DLD1 (cell line): Measurements from ENCODE around the gene CD68.
"Not testable (repeated sequence)": the region's sequence is repeated elsewhere in the genome, so short reads cannot be mapped to it uniquely, and the experiment has no call there.

Experiments used
- in situ Hi-C: cut with HindIII; loops from 2 replicates; pipeline ENCODE4 v1.10.0; 2017; ENCODE audit warnings: low sequenced_read_pairs

Gene CD68

DNA sequence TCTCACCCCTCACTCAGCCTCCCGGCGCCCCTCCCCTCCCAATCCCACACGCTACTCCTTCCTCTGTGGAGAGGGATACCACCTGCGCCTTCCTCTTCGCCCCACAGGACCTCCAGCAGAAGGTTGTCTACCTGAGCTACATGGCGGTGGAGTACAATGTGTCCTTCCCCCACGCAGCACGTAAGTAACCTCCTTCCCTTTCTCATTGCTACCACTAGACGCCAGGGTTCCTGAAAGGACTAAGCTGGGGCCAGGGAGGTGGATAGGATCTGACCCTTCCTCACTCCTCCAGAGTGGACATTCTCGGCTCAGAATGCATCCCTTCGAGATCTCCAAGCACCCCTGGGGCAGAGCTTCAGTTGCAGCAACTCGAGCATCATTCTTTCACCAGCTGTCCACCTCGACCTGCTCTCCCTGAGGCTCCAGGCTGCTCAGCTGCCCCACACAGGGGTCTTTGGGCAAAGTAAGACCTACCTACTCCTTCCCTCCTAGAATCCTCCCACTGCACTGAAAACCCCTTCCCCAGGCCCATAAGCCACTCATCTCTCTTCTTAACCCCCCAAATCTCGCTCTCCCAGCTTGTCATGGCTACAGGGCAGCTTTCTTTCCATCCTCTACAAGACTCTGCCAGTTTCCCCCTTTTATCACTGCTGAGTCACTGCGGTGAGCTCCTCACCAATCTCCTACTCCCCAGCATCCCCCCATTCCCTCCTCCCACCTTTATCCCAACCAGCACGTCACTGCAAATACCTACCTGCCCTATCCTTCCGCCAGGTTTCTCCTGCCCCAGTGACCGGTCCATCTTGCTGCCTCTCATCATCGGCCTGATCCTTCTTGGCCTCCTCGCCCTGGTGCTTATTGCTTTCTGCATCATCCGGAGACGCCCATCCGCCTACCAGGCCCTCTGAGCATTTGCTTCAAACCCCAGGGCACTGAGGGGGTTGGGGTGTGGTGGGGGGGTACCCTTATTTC is 1.5 kb downstream of the CD68 start:
- in situ Hi-C loops, result no loop called here

DNA sequence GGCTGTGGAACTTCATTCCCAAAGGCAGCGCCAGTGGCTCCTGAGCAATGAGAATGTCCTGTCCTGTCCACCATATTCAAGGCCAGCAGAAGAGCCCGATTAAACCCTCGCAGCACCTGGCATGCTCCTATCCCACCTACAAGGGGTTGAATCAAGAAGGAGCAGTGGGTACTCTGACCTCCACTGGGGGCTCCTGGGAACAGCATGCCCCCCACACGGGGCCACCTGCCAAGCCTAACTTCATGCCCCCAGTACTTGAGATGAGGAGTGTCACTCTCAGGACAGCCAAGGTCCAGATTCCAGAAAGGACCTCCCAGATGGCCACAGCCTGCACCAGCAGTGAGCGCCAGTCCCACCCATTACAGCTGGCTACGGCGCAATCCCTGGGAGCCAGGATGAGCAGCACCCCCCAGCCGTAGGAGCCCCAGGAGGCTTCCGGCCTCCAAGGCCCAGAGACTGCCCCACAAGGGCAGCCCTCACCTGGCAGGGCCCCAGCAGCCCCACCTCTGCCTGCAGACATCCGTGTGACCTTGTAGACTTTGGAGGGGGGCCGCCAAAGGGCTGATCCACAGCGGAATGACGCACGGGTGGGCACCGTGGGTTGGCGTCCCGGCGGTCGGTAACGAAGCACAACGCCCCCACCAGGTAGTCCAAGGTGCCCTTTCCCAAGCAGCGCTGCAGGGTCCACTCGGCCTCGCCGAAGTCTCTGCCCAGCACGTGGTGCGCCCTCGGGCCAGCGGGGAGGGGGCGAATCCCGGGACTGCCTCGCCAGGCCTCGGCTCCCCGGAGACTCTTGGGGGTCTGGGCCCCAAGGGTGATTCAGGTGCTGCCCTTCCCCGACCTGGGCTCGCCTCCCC is 3.2 kb downstream of the CD68 start:
- in situ Hi-C loops, result no loop called here

GRCh38 chr17:7583253-7584109 is 4.0 kb downstream of the CD68 start, which contains the start of gene MPDU1:
MPDU1 (plus strand) TSS chr17:7583852; CDS start chr17:7583863, 11 bp downstream.
- in situ Hi-C loops, result no loop called here

- in situ Hi-C loops, result no loop called here
Measured at GRCh38 chr17:7586673-7587419, 7.4 kb downstream of the CD68 start.

GRCh38 chr17:7587420-7588151 is 8.1 kb downstream of the CD68 start:
- in situ Hi-C loops, result no loop called here

DNA sequence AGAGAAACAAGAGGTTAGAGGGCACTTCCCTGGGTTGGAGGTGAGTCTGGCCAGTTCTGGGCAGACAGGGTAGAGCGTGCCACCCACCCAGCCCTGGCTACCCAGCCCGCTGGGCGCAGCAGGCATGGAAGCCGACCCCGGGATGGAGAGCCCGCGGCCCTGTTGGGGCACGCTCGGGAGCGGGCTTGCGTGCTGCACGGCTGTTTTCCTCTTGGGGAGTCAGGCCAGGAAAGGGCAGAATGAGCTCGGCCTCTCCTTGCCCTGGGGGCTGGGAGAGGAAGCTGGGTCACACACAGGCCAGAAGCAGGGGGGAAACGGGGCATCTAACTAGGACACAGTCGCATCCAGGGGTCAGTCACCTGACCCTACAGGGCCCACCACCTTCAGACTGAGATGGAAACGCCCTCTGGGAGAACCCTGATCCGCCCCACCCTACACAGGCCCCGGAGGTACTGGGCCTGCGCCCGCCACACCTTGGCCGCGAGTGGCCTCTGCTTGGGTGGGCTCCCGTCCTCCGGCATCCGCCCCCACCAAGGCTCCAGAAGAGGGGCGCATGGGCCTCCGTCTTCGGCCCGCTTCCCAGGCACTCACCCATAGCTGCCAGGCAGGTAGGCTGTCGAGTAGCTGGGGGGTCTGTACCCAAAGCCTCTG is 9.2 kb downstream of the CD68 start:
- in situ Hi-C loops, result no loop called here

DNA sequence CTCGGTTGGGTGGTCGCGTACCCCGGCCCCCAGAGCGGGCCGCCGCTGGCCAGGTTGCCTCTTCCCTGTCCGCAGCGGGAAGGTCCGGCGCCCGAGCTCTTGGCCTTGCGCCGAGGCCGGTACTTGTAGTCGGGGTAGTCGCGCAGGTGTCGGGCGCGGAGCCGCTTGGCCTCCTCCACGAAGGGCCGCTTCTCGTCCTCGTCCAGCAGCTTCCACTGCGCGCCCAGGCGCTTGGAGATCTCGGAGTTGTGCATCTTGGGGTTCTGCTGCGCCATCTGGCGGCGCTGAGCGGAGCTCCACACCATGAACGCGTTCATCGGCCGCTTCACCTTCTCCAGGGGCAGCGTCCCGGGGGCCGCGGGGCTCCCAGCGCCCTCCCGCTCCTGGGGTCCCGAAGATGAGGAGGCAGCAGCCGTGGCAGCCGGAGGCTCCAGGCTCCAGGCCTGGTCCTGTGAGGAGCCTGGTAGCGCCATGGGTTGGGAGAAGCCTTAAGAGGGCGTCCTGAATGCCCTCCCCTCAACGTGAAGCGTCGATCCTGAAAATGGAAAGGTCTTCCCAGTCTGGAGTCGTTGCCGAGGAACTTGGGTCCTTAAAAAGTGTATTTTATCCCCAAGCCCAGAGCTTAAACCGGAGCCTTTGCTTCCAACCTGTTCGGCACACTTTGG is 9.9 kb downstream of the CD68 start:
- in situ Hi-C loops, result no loop called here

GRCh38 chr17:7589891-7590691 is 10.7 kb downstream of the CD68 start, which contains the start of gene SOX15:
SOX15 (minus strand) TSS chr17:7590094; CDS start chr17:7589676, 418 bp downstream.
- in situ Hi-C loops, result no loop called here

DNA sequence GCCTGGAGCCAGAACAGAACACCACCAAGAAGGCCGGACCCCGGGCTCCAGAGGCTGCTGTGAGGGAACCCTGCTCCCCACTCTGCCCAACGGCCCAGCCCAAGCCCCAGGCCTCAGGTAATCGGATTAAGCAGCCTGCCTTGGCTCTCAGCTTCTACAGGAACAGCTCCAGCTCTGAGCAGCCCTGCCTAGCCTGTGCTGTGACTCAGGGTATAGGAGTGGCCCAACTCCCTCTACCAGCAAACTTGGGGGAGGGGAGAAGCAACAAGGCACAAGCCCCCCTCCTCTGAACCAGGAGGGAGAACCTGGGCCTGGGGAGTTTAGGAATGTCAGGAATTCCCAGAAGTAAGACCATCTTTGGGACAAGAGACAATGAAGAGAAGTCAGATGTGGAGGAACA is 11.3 kb downstream of the CD68 start:
- in situ Hi-C loops, result no loop called here

DNA sequence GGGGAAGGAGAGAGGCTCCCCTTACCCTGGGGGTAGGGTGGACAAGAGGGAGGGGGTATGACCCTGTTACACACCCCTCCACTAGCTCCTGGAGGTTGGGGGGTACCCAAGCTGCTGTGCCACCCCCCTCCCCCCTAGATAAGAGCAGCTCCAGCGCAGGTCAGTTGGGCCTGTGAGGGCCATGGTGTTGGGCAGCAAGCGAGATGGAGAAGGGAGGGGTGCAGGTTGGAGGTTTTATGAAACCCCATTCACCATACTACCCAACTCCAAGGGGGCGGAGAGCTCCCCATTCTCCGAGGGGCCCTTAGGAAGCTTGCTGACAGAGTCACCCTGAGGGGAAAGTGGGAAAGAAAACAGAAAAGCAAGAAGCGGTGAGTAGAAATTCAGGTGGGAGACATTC is 12.2 kb downstream of the CD68 start:
- in situ Hi-C loops, result no loop called here

- in situ Hi-C loops, result no loop called here
Measured at GRCh38 chr17:7592422-7593021, 13.1 kb downstream of the CD68 start.

DNA sequence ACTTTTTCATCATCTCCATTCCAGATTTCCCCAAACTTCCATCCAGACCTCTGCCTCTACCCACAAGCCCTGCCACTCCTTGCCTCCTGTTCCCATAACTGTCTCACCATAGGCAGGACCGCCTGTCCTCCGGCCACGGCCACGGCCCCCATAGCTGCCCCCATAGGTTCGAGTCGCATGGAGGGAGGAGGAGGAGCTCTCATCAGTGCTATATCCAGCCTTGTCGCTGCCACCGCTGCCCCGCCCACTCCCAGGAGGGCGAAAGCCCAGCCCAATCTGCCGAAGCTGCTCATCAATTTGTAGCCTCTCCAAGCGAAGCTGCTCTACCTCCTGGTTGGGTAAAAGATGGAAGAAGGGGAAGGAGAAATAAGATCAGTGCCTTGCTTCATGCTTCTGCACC is 13.9 kb downstream of the CD68 start:
- in situ Hi-C loops, result no loop called here

DNA sequence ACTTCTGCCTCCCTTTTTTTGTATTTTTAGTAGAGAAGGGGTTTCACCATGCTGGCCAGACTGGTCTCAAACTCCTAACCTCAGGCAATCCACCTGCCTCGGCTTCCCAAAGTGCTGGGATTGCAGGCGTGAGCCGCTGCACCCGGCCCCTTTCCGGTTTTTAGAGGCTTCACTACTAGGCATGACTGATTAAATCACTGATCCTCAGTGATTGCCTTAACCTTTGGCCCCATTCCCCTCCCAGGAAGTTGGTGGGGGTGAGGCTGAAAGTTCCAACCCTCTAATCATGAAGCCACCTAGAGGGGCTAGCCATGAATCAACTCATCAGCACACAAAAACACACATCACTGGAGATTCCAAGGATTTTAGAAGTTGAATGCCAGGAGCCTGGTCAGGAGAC is 18.1 kb downstream of the CD68 start:
- in situ Hi-C loops, result not testable (repeated sequence)

DNA sequence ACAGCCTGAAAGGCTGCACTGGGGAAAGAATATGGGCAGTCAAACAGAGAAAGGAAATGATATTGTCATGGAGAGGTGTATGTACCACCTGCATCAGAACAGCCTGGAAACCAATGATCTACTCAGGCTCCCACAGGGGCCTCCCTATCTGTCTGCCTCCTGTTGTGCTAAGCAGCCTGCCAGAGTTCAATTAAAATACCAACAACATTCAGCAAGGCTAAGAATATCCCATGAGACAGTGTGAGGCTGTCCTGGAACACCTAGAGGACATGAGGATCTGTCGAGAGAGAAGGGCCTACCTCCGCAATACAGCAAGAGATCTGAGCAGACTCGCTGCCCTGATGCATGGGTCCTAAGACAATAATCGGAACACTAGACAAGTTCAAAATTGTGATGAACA is 26.8 kb downstream of the CD68 start:
- in situ Hi-C loops, result no loop called here

GRCh38 chr17:7610641-7611040 is 31.2 kb downstream of the CD68 start:
- in situ Hi-C loops, result no loop called here

DNA sequence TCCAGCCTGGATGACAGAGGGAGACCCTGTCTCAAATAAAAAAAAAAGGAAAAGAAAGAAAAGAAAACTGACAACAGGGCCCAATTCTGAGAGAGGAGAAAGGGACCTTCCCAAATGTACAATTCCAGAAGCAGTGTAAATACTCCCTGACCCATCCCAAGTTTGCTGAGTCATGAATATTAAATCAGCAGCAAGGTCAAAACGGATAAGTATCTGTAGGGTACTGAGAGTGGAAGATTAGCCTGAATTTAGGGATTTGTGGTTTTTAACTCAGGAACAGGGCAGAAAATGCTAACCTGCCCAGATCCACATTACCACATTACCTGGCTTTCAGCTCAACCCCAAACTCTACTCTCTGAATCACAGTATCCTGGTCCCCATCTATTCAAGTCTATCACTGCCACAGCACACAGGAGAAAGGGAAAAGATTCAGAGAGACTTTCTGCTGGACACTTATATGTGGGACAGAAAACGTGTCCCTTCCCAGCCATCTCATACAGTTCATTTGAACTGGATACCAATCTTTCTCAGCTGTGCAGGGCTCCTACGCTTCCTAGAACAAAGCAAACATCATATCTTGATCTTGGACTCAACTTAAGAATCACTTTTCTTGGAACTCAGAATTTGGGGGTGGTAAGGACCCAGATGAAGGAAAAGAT is 32.3 kb downstream of the CD68 start:
- in situ Hi-C loops, result no loop called here

DNA sequence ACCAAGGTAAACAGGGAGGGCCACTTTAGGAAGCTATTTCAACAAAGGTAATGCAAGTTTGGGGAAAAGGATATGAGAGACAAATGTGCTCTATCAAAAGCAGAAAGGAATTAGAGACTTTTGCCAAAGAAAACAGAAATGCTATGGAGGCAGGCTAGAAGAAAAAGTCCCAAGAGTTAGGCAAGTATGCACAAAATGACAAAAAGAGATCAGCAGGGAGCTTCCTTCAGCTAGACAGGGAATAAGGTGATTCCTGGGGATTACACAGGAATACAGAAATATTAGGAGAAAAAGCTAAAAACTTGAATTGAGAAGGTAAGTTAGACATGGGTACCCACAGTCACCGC is 32.8 kb downstream of the CD68 start:
- in situ Hi-C loops, result no loop called here
